Caco-2 (cell line): ENCODE results near the gene C8G. TPM values are rescaled to one million over a fixed set of nuclear protein-coding genes. Genes with fewer than 3 reads are reported as not detected.

ENCODE experiments used
- BruUV-seq: library from RNA; stranded (reverse); fragments of 400-500 nt; replicated peaks from 2 replicates; lab custom pipeline; 2021; lab: Mats Ljungman, UMichigan
- CTCF ChIA-PET: fragments of 300-600 bp; sonication (Branson Sonifier 250); formaldehyde crosslinking; loops from one replicate; lab custom pipeline; 2022; ENCODE audit warnings: antibody characterized with exemption; lab: Charles Lee
- POLR2A ChIA-PET: fragments of 300-600 bp; sonication (Branson Sonifier 250); formaldehyde crosslinking; loops from one replicate; lab custom pipeline; 2022; ENCODE audit warnings: antibody characterized with exemption; lab: Charles Lee
- DNase-seq, 2 experiments: peaks; one replicate each; pipeline versions ENCODE4 v3.0.0 to v3.0.0-alpha.2; 2020 to 2022
- H3K27me3 ChIP-seq: replicated peaks from 2 replicates; pipeline ENCODE4 v1.6.0; 2011; ENCODE audit warnings: low read length; ENCODE audit not compliant: control insufficient read depth, insufficient read depth
- H3K36me3 ChIP-seq: 2 replicates; pipeline ENCODE4 v1.5.1; 2011; ENCODE audit warnings: low read length; ENCODE audit not compliant: control insufficient read depth, insufficient read depth
- H3K4me1 ChIP-seq: fragments of 250-450 bp; sonication (Bioruptor Pico); 2 replicates; pipeline ENCODE4 v1.5.1; 2020; ENCODE audit warnings: mild to moderate bottlenecking
- H3K4me3 ChIP-seq: 2 replicates; pipeline ENCODE4 v1.5.1; 2011; ENCODE audit warnings: low read depth, mild to moderate bottlenecking, control low read depth, low read length
- H3K9me3 ChIP-seq: fragments of 250-450 bp; sonication (Bioruptor Pico); 2 replicates; pipeline ENCODE4 v1.5.1; 2020; ENCODE audit warnings: mild to moderate bottlenecking, moderate library complexity
- H3K27ac Mint-ChIP-seq: one replicate; pipeline ENCODE4 v1.8.0; 2022; ENCODE audit warnings: mixed read lengths; ENCODE audit not compliant: unreplicated experiment
- H3K27me3 Mint-ChIP-seq: one replicate; pipeline ENCODE4 v1.8.0; 2022; ENCODE audit warnings: mixed read lengths; ENCODE audit not compliant: insufficient read depth, unreplicated experiment
- H3K36me3 Mint-ChIP-seq: one replicate; pipeline ENCODE4 v1.8.0; 2022; ENCODE audit warnings: mild to moderate bottlenecking, mixed read lengths; ENCODE audit not compliant: insufficient read depth, unreplicated experiment
- H3K4me1 Mint-ChIP-seq: one replicate; pipeline ENCODE4 v1.8.0; 2022; ENCODE audit warnings: low read depth, mixed read lengths; ENCODE audit not compliant: unreplicated experiment
- H3K4me3 Mint-ChIP-seq: one replicate; pipeline ENCODE4 v1.8.0; 2022; ENCODE audit warnings: mild to moderate bottlenecking, moderate library complexity, mixed read lengths; ENCODE audit not compliant: unreplicated experiment
- H3K9me3 Mint-ChIP-seq: one replicate; pipeline ENCODE4 v1.8.0; 2022; ENCODE audit warnings: mixed read lengths; ENCODE audit not compliant: unreplicated experiment
- intact Hi-C: fragments of 100-400 bp; cut with micrococcal nuclease; formaldehyde crosslinking; loops from one replicate; pipeline ENCODE4 v1.10.0; 2022; ENCODE audit not compliant: unreplicated experiment
- total RNA-seq: library from RNA; stranded (reverse); gene quantifications from 2 replicates; pipeline ENCODE4 v1.2.3, GENCODE V29; 2022
- TF ChIP-seq, protein P1 (sequence below), 2 experiments: fragments of 200-600 bp in 1 of 2; IDR thresholded peaks; 1 replicate in 1 of 2; 2 replicates in 1 of 2; pipeline versions ENCODE4 v1.5.1 to v1.8.0; 2011 to 2022; ENCODE audit warnings: antibody characterized with exemption in 1 of 2, control low read depth in 1 of 2, inconsistent platforms in 1 of 2, low read depth in 1 of 2, low read length in 1 of 2, mild to moderate bottlenecking in 1 of 2, moderate library complexity in 1 of 2; ENCODE audit not compliant: insufficient read depth in 1 of 2, severe bottlenecking in 1 of 2, unreplicated experiment in 1 of 2

The C8G gene
- total RNA-seq, 1 experiment from 2014 or later = 0.77 TPM

DNA sequence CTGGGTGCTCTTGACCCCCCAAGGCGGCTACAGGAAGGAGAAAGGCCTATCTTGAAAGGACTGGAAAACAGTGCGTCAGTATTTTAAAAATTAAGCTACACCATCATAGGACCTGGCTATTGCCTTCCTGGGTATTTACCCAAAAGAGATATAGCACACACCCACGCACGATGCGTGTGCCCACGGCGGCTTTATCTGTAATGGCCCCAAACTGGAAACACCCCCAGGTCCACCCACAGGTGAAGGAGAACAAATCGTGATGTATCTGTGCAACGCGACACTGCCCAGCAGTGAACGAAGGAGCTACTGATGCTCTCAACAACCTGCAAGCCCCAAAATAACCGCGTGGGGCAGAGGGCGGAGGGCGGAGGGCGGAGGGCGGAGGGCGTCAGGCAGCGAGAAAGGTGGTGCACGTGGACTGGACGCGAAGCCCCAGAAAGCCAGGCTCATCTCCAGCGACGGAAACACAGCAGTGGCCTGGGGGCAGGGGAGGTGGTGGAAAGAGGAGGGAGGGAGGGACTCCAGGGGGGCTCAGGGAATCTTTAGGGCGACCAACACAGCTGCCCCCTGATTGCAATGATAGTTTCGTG, 19.9 kb downstream of the C8G start:
- no peaks in the 10 kb centered on the region for H3K9me3 ChIP-seq
- no peaks in the 10 kb centered on the region for H3K36me3 ChIP-seq
- no peak overlapping the region for H3K4me3 ChIP-seq
- DNase-seq = no peak
- Mint-ChIP-seq H3K4me1 (no peaks in the 10 kb centered on the region), H3K27me3 (no peaks in the 10 kb centered on the region), H3K27ac (no peak overlapping the region), H3K36me3 (peaks cover 11% of the 10 kb centered on the region), H3K4me3 (no peak overlapping the region), H3K9me3 (no peaks in the 10 kb centered on the region)
- CTCF ChIA-PET = interaction anchor here (0.7 kb wide), 1 partner anchor 86 kb away, joined by 4 read pairs; no protein-coding TSS in a partner anchor
- no TSS peak for BruUV-seq
- no peaks in the 10 kb centered on the region for H3K27me3 ChIP-seq
- POLR2A ChIA-PET = no interaction called here
- H3K4me1 ChIP-seq = peaks cover 18% of the 10 kb centered on the region
- intact Hi-C loops = no loop called here
- TF ChIP-seq, protein P1, sequence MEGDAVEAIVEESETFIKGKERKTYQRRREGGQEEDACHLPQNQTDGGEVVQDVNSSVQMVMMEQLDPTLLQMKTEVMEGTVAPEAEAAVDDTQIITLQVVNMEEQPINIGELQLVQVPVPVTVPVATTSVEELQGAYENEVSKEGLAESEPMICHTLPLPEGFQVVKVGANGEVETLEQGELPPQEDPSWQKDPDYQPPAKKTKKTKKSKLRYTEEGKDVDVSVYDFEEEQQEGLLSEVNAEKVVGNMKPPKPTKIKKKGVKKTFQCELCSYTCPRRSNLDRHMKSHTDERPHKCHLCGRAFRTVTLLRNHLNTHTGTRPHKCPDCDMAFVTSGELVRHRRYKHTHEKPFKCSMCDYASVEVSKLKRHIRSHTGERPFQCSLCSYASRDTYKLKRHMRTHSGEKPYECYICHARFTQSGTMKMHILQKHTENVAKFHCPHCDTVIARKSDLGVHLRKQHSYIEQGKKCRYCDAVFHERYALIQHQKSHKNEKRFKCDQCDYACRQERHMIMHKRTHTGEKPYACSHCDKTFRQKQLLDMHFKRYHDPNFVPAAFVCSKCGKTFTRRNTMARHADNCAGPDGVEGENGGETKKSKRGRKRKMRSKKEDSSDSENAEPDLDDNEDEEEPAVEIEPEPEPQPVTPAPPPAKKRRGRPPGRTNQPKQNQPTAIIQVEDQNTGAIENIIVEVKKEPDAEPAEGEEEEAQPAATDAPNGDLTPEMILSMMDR (IDR thresholded peaks at IDR 0.05; ENCODE audit: insufficient read depth in 1 of 2, low read depth in 1 of 2, low read length in 1 of 2, severe bottlenecking in 1 of 2, unreplicated experiment in 1 of 2) = no peak

- CTCF ChIA-PET = no interaction called here
- H3K27me3 Mint-ChIP-seq = no peaks in the 10 kb centered on the region
- Histone ChIP-seq H3K36me3 (no peaks in the 10 kb centered on the region), H3K4me3 (no peak overlapping the region), H3K27me3 (no peaks in the 10 kb centered on the region), H3K4me1 (peaks cover 18% of the 10 kb centered on the region), H3K9me3 (no peaks in the 10 kb centered on the region)
- TF ChIP-seq, protein P1 (IDR thresholded peaks at IDR 0.05; ENCODE audit: insufficient read depth in 1 of 2, low read depth in 1 of 2, low read length in 1 of 2, severe bottlenecking in 1 of 2, unreplicated experiment in 1 of 2) = no peak
- H3K4me3 Mint-ChIP-seq = no peak overlapping the region
- H3K9me3 Mint-ChIP-seq = no peaks in the 10 kb centered on the region
- intact Hi-C loops = no loop called here
- POLR2A ChIA-PET = no interaction called here
- H3K27ac Mint-ChIP-seq = no peak overlapping the region
- peaks cover 5% of the 10 kb centered on the region for H3K36me3 Mint-ChIP-seq
- DNase-seq = no peak
- H3K4me1 Mint-ChIP-seq = no peaks in the 10 kb centered on the region
- no TSS peak for BruUV-seq
Measured at GRCh38 chr9:136965771-136966484, 20.9 kb downstream of the C8G start.

GRCh38 chr9:136968333-136969127, 23.5 kb downstream of the C8G start:
- Mint-ChIP-seq H3K4me1 (no peaks in the 10 kb centered on the region), H3K27me3 (no peaks in the 10 kb centered on the region), H3K9me3 (no peaks in the 10 kb centered on the region), H3K36me3 (peaks cover 5% of the 10 kb centered on the region), H3K4me3 (no peak overlapping the region), H3K27ac (no peak overlapping the region)
- no peaks in the 10 kb centered on the region for H3K9me3 ChIP-seq
- TF ChIP-seq, protein P1 (IDR thresholded peaks at IDR 0.05; ENCODE audit: insufficient read depth in 1 of 2, low read depth in 1 of 2, low read length in 1 of 2, severe bottlenecking in 1 of 2, unreplicated experiment in 1 of 2) = no peak
- intact Hi-C loops = no loop called here
- DNase-seq = no peak
- no peaks in the 10 kb centered on the region for H3K36me3 ChIP-seq
- BruUV-seq = no TSS peak
- H3K4me1 ChIP-seq = peaks cover 10% of the 10 kb centered on the region
- H3K4me3 ChIP-seq = no peak overlapping the region
- H3K27me3 ChIP-seq = no peaks in the 10 kb centered on the region
- ChIA-PET POLR2A (no interaction called here), CTCF (interaction anchor here (0.7 kb wide), 1 partner anchor 21 kb away, joined by 4 read pairs; no protein-coding TSS in a partner anchor)
